Measurements from ENCODE around the gene RHOV.

DNA sequence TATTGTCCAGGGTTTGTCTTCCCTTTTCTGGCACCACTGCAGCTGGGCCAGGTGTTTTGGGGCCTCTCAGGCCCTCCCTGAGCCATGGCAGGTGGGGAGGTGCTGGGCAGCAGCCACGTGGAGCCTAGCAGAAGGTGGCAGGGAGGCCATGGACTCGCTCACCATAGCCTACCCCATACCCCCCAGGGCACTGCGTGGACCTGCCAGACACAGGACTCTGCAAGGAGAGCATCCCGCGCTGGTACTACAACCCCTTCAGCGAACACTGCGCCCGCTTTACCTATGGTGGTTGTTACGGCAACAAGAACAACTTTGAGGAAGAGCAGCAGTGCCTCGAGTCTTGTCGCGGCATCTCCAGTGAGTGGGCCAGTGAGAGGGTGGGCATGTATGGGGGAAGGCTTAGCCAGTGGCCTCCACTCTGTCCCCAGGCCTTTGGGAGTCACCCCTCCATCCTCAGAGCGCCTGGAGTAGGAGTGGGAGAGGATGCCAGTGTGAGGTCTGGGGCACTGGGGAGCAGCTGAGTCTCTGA, 18.3 kb downstream of the RHOV start:
- TF ChIP-seq, protein P1, sequence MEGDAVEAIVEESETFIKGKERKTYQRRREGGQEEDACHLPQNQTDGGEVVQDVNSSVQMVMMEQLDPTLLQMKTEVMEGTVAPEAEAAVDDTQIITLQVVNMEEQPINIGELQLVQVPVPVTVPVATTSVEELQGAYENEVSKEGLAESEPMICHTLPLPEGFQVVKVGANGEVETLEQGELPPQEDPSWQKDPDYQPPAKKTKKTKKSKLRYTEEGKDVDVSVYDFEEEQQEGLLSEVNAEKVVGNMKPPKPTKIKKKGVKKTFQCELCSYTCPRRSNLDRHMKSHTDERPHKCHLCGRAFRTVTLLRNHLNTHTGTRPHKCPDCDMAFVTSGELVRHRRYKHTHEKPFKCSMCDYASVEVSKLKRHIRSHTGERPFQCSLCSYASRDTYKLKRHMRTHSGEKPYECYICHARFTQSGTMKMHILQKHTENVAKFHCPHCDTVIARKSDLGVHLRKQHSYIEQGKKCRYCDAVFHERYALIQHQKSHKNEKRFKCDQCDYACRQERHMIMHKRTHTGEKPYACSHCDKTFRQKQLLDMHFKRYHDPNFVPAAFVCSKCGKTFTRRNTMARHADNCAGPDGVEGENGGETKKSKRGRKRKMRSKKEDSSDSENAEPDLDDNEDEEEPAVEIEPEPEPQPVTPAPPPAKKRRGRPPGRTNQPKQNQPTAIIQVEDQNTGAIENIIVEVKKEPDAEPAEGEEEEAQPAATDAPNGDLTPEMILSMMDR (IDR thresholded peaks at IDR 0.05; ENCODE audit: low read depth, low read length): no peak
- TF ChIP-seq EZH2phosphoT487 (IDR thresholded peaks at IDR 0.05; ENCODE audit: low read depth): no peak

Data from OCI-LY3 (cell line).